CD4-positive, alpha-beta T cell (primary cell): ENCODE data around the gene SPEM1. TPM values are rescaled to one million over a fixed set of nuclear protein-coding genes. Genes with fewer than 3 reads are reported as not detected.

Experiments
- ATAC-seq: fragments of 200-7000 bp; cut with Tn5 transposase; one replicate; pipeline ENCODE4 v1.10.0; 2022; ENCODE audit warnings: mild to moderate bottlenecking; ENCODE audit not compliant: poor library complexity
- CTCF ChIA-PET: fragments of 350-600 bp; sonication (Branson Sonifier 250); formaldehyde crosslinking; loops from one replicate; lab custom pipeline; 2021; ENCODE audit warnings: antibody characterized with exemption, inconsistent platforms; lab: Charles Lee
- POLR2A ChIA-PET: fragments of 350-600 bp; sonication (Branson Sonifier 250); formaldehyde crosslinking; loops from one replicate; lab custom pipeline; 2021; ENCODE audit warnings: antibody characterized with exemption, inconsistent platforms; lab: Charles Lee
- DNase-seq, 14 experiments: peaks; one replicate each; pipeline ENCODE4 v3.0.0-alpha.2; 2013 to 2020; ENCODE audit warnings: mixed read lengths in 2 of 14
- H3K27ac ChIP-seq, 2 donors: one replicate each; pipeline versions ENCODE4 v1.5.1 to v1.7.0; 2013; ENCODE audit warnings: low read length in 2 of 2, low read depth in 1 of 2, mild to moderate bottlenecking in 1 of 2
- H3K27me3 ChIP-seq, 2 experiments: 1 replicate in 1 of 2; 2 replicates in 1 of 2; pipeline versions ENCODE4 v1.6.1 to v1.7.0; 2013; ENCODE audit warnings: low read length in 2 of 2, control low read depth in 1 of 2, mild to moderate bottlenecking in 1 of 2, moderate library complexity in 1 of 2; ENCODE audit not compliant: insufficient read depth in 2 of 2, control insufficient read depth in 1 of 2
- H3K36me3 ChIP-seq: one replicate; pipeline ENCODE4 v1.6.1; 2013; ENCODE audit warnings: low read length, control low read depth; ENCODE audit not compliant: insufficient read depth
- H3K4me1 ChIP-seq: one replicate; pipeline ENCODE4 v1.6.1; 2013; ENCODE audit warnings: low read length, control low read depth; ENCODE audit not compliant: insufficient read depth
- H3K4me3 ChIP-seq: one replicate; pipeline ENCODE4 v1.5.1; 2013; ENCODE audit warnings: mild to moderate bottlenecking, low read length, moderate library complexity
- H3K9me3 ChIP-seq, 2 experiments: 1 replicate in 1 of 2; 2 replicates in 1 of 2; pipeline versions ENCODE4 v1.6.1 to v1.7.0; 2013; ENCODE audit warnings: low read length in 2 of 2, mild to moderate bottlenecking in 2 of 2, control low read depth in 1 of 2, moderate library complexity in 1 of 2; ENCODE audit not compliant: control insufficient read depth in 1 of 2, insufficient read depth in 1 of 2
- H3K27ac Mint-ChIP-seq: one replicate; pipeline ENCODE4 v1.8.0; 2020; ENCODE audit warnings: mixed read lengths
- H3K27me3 Mint-ChIP-seq: one replicate; pipeline ENCODE4 v1.8.0; 2021; ENCODE audit warnings: mixed read lengths
- H3K36me3 Mint-ChIP-seq: one replicate; pipeline ENCODE4 v1.8.0; 2021; ENCODE audit warnings: low read depth, mixed read lengths
- H3K4me1 Mint-ChIP-seq: one replicate; pipeline ENCODE4 v1.8.0; 2021; ENCODE audit warnings: low read depth, mixed read lengths
- H3K4me3 Mint-ChIP-seq: one replicate; pipeline ENCODE4 v1.8.0; 2020; ENCODE audit warnings: mild to moderate bottlenecking, mixed read lengths
- H3K9me3 Mint-ChIP-seq: one replicate; pipeline ENCODE4 v1.8.0; 2020; ENCODE audit warnings: mixed read lengths
- CTCF ChIP-seq: fragments of 200-600 bp; IDR thresholded peaks from one replicate; pipeline ENCODE4 v1.8.0; 2022; ENCODE audit warnings: antibody characterized with exemption, mild to moderate bottlenecking
- intact Hi-C, 2 experiments: fragments of 100-400 bp; cut with DNase I in 1 of 2; cut with micrococcal nuclease in 1 of 2; formaldehyde crosslinking; loops; one replicate each; pipeline versions ENCODE4 v1.15.1 to v1.9.0; 2023 to 2025; cut with DNase I, micrococcal nuclease
- total RNA-seq, 174 experiments: library from RNA in 2 of 174; stranded (reverse) in 2 of 174; gene quantifications; one replicate each; pipeline ENCODE4 v1.2.3 and lab custom pipeline; 2021 to 2026

The SPEM1 gene
- total RNA-seq, 2 experiments from 2014 or later: not detected

- no peak overlapping the region for H3K27ac ChIP-seq
- Mint-ChIP-seq H3K36me3 (peaks cover 4% of the 10 kb centered on the region), H3K27ac (peak overlapping the region; percentile 43), H3K27me3 (peaks cover 44% of the 10 kb centered on the region), H3K4me3 (peak overlapping the region; percentile 85), H3K4me1 (peaks cover 48% of the 10 kb centered on the region), H3K9me3 (no peaks in the 10 kb centered on the region)
- peaks cover 60% of the 10 kb centered on the region for H3K4me1 ChIP-seq
- peaks cover 38 to 47% of the 10 kb centered on the region in 2 experiments for H3K27me3 ChIP-seq
- H3K9me3 ChIP-seq: peaks cover 0 to 12% of the 10 kb centered on the region in 2 experiments
- ChIA-PET POLR2A (interaction anchor here (0.6 to 9.0 kb wide), 7 partner anchors 17 to 249 kb away, joined by 3 to 156 read pairs (median 4); partner anchors contain the start of genes GABARAP, POLR2A, SLC35G6 and TP53), CTCF (interaction anchor here (1.7 to 4.8 kb wide), 8 partner anchors 17 to 123 kb away, joined by 3 to 61 read pairs (median 36); partner anchors contain the start of genes POLR2A, SENP3, TMEM95 and ZBTB4)
- intact Hi-C loops: loop anchor here (1.0 to 10.0 kb wide), 11 partner anchors 41 to 391 kb away; partner anchors contain the start of genes CTDNEP1 (in 1 of the 2), EIF5A (in 1 of the 2), ELP5 (in 1 of the 2) and KCTD11 (in 1 of the 2)
- ATAC-seq (no peak), DNase-seq (peak in 13 of 14 experiments; percentile 23 to 83 (median 59))
- TF ChIP-seq CTCF: no peak
- no peaks in the 10 kb centered on the region for H3K36me3 ChIP-seq
- H3K4me3 ChIP-seq: peak overlapping the region; percentile 39
These were observed 18.0 kb downstream of the SPEM1 start for GRCh38 chr17:7437950-7438614.

GRCh38 chr17:7438656-7439460 lies 18.7 kb downstream of the SPEM1 start:
- ATAC-seq: no peak
- no peak for TF ChIP-seq CTCF
- DNase-seq: no peak
- Histone ChIP-seq H3K4me1 (peaks cover 60% of the 10 kb centered on the region), H3K27me3 (peaks cover 46 to 55% of the 10 kb centered on the region in 2 experiments), H3K36me3 (no peaks in the 10 kb centered on the region), H3K27ac (no peak overlapping the region), H3K9me3 (peaks cover 0 to 12% of the 10 kb centered on the region in 2 experiments), H3K4me3 (peak overlapping the region; percentile 39)
- ChIA-PET POLR2A (interaction anchor here (0.6 to 9.0 kb wide), 6 partner anchors 16 to 248 kb away, joined by 3 to 156 read pairs (median 4); partner anchors contain the start of genes GABARAP, POLR2A, SLC35G6 and TP53), CTCF (interaction anchor here (1.9 to 4.8 kb wide), 4 partner anchors 40 to 122 kb away, joined by 5 to 61 read pairs (median 36); partner anchors contain the start of genes POLR2A, SENP3 and ZBTB4)
- Mint-ChIP-seq H3K4me1 (peaks cover 48% of the 10 kb centered on the region), H3K27me3 (peaks cover 52% of the 10 kb centered on the region), H3K36me3 (peaks cover 4% of the 10 kb centered on the region), H3K4me3 (peak overlapping the region; percentile 85), H3K27ac (peak overlapping the region; percentile 43), H3K9me3 (no peaks in the 10 kb centered on the region)
- intact Hi-C loops: loop anchor here (1.0 to 10.0 kb wide), 7 partner anchors 15 to 392 kb away; partner anchors contain the start of genes CTDNEP1 (in 1 of the 2), EIF5A (in 1 of the 2), ELP5 (in 1 of the 2) and KCTD11 (in 1 of the 2)
